HG03521 (cell line): ENCODE measurements around the gene TBC1D20.
"Not testable (repeated sequence)": the region's sequence is repeated elsewhere in the genome, so short reads cannot be mapped to it uniquely, and the experiment has no call there.

ENCODE experiments used
- ATAC-seq: cut with Tn5 transposase; IDR thresholded peaks from one replicate; pipeline ENCODE4 v1.9.1; 2021; ENCODE audit warnings: mild to moderate bottlenecking, moderate library complexity; ENCODE audit not compliant: unreplicated experiment

Gene TBC1D20

GRCh38 chr20:476561-477249 lies 14.4 kb upstream of the TBC1D20 start:
- ATAC-seq: not testable (repeated sequence)

GRCh38 chr20:475463-476357 lies 13.4 kb upstream of the TBC1D20 start:
- no peak for ATAC-seq

DNA sequence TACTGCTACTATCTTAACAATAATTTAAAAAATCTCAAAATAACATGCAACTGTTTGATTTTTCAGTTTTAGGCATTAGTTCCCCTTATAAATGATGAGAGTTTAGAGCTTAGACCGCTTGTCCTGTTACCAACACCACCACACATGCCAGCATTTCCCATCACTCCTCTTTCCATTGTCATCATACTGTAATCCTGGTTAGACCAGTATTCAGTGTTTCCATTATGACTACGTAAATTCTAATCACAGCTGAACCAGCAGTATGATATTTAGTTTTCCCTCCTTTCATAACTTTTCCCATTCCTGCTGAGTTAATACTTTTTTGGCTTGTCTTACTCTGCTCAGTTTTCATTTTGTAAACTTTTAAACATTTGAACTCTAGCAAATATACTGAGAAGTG lies 12.2 kb upstream of the TBC1D20 start:
- no peak for ATAC-seq

- no peak for ATAC-seq
These were observed 10.6 kb upstream of the TBC1D20 start for GRCh38 chr20:472889-473292.

- no peak for ATAC-seq
These were observed 10.0 kb upstream of the TBC1D20 start for GRCh38 chr20:472137-472846.

DNA sequence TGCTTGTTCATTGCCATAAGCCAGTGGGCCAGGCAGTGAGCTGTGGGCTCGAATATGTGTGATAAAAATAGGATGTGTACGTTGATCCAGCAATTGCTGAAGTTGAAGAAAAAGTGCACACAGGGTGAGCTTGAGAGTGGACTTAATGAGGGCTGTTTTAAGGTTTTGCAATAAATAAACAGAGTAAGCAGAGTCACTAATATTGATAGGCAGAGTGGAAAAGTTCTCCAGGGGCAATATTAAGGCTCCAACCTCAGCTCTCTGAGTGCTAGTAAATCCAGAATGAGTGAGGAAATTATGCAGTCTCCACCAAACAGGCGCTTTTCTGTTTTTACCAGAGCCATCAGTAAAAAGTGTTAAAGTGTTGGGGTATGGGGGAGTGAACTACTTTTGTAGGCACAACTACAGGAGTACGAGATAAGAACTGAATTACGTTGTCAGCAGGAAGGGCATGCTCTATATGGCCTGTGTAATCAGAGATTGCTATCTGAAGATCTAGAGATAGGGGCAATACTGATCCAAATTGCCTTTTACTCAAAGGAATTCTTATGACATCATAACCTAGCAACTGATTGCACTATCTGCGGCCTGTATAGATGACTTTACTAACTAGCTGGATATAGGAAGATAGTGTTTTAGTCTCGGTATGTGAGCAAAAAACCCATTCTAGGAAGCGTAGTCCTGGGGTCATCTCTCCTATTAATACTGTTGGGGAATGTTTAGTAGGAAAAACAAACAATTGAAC lies 7.6 kb upstream of the TBC1D20 start:
- ATAC-seq: no peak

DNA sequence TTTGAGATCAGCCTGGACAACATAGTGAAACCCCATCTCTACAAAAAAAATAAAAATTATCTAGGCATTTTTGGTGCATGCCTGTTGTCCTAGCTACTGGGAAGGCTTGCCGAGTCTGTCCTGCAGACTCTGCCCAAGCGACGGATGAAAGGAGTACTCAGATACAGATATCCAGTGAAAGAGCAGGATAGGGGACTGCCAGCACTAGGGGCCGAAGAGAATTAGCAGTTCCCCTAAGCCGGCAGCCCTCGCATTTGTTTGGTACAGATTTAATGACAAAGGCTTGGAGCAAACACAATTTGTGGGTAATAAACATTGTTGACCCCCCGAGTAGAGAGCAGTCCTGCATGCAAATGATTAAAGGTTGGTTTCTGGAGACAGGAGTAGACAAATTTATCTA lies 5.4 kb upstream of the TBC1D20 start:
- no peak for ATAC-seq

GRCh38 chr20:461254-462198 lies 807 bp downstream of the TBC1D20 start:
- peak; percentile 40 for ATAC-seq

DNA sequence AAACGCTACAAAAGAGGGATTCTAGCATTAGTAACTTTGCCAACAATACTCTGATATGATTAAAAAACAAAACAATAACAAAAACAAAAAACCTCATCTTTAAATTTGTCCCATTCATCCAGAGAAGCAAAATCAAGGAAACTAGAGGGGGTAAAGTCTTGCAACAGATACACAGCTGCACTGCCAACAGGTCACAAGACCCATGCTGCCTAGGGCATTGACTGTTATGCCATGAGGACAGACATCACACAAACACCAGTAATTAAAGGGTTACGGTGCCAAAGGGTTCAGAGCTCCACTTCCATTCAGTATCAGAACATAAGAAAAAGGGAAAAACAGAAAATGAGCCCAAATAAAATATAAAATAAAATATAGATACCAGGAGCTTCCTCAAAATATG lies 1.6 kb downstream of the TBC1D20 start:
- ATAC-seq: no peak

DNA sequence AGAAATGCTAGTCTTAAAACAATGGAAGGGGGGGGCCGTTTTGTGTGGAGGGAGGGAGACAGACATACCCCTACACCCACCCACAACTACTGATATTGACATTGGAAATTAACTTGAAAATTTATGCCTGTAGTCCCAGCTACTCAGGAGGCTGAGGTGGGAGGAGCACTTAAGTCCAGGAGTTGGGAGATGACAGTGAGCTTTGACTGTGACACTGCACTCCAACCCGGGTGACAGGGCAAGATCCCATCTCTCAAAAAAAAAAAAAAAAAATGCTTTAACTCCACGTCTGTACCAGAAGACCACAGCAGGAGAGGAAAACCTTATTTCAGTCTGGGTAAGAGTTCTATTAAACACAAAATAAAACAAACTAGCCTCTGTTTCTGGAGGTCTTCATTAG lies 2.2 kb downstream of the TBC1D20 start:
- no peak for ATAC-seq

- no peak for ATAC-seq
These were observed 3.6 kb downstream of the TBC1D20 start for GRCh38 chr20:458776-459175.

- no peak for ATAC-seq
These were observed 7.4 kb downstream of the TBC1D20 start for GRCh38 chr20:454951-455350.

GRCh38 chr20:452021-452420 lies 10.3 kb downstream of the TBC1D20 start:
- not testable (repeated sequence) for ATAC-seq

DNA sequence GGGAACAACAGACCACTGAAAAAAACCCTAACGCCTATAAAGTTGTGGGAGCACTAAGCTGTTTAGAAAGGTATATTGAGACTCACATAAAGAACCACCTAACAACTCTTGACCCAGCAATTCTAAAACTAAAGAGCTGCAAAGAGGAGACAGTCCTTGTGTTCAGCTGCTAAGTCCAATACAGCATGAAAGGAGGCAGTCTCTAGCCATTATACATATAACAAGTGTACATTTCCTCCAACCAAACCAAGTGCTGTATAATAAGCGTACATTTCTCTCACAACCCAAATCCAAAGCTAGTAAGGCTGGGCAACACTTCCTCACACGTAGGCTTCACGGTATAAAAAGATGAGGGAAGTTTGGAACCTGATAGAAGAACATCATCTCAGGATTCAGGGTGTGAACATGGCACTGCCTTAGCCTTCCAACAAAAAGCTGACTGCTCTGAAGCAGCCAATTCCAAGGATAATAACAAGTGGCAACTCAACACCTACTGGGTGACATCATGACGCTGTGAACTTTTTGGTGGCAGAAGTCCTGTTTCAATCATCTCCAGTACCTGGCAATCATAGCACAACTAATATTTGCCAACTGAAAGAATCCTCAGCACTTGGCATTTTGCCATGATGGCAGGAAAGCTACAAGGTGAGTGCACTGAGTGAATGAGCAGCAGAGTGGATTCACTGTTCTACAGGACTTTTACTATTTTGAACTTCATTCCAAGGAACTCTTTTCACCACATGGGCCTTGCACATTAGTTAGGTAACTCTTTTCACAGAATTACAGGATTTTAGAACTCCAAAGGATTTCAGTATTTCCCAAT lies 16.6 kb downstream of the TBC1D20 start:
- ATAC-seq: no peak

- ATAC-seq: no peak
These were observed 17.4 kb downstream of the TBC1D20 start for GRCh38 chr20:444862-445426.

DNA sequence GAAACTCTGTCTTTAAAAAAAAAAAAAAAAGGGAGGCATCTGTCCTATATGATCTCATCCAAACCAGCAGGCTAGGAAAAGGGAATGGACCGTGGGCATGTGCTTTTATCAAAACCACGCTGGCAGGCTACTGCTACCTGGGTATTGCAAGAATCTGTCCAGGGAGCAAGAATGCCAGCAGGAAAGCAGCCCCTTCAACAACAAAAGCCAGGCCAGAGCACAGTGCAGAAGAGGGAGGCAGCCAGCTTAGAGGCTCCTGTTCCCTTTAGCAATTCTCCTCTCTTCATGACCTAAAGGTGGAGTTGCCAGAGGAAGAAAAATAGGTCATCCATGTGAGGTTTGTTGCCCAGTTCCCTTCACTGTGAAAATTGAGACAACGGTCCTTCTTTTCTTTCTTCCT lies 18.2 kb downstream of the TBC1D20 start:
- ATAC-seq: no peak

DNA sequence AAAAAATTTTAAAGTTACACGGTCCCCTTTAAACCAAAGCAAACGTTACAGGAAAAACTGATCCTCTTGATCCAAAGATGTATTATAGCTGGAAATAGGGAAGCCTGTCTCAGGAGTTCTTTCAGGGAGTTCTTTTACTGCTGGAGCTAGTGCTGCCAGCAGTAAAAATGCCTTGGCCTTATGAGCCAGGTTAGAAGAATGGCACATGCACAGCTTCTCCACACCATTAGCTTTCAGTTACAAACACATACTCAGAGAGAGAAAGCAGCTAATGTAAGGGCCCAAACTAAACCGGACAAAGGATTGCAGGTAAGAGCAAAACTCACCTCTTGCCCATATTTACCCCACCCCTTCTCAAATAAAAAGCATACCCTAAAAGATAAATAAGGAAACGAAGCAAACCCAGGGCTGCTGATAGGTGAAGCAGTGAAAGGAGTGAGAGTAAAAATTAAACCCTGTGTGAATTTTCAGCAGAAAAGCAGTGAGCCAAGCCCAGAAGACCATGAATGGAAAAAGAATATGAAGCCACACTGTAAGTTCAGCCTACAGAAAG lies 19.0 kb downstream of the TBC1D20 start:
- no peak for ATAC-seq

DNA sequence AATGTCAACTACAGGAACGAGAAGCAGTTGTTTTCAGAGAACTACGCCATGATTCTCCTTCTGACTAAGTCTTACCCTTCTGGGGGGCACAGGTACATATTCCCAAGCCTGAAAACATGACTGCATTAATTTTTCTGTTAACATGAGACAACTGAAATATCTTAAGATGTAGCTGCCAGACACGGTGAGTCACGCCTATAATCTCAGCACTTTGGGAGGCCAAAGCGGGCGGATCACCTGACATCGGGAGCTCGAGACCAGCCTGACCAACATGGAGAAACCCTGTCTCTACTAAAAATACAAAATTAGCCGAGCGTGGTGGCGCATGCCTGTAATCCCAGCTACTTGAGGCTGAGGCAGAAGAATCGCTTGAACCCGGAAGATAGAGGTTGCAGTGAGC lies 21.7 kb downstream of the TBC1D20 start:
- no peak for ATAC-seq
